Activated T-helper 9 cell treated with anti-CD3 and anti-CD28 coated beads, Interleukin-2, amount 50 U/mL, for 16 hours (primary cell): ENCODE results near the gene PLCXD3.

Experiments used
- DNase-seq: peaks from one replicate; pipeline ENCODE4 v3.0.0-alpha.2; 2020; ENCODE audit warnings: low read depth

The PLCXD3 gene

DNA sequence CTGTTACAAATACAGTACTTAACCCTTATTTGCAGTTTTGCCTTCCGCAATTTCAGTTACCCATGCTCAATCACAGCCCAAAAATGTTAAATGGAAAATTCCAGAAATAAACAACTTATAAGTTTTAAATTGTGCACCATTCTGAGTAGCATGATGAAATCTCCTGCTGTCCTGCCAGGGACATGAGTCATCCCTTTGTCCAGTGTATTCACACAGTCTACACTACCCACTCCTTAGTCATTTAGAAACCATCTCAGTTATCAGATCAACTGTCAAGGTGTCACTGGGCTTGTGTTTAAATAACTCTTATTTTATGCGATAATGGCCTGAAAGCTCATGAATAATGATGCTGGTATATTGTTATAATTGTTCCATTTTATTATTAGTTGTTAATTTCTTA, 95.8 kb downstream of the PLCXD3 start:
- no peak for DNase-seq

DNA sequence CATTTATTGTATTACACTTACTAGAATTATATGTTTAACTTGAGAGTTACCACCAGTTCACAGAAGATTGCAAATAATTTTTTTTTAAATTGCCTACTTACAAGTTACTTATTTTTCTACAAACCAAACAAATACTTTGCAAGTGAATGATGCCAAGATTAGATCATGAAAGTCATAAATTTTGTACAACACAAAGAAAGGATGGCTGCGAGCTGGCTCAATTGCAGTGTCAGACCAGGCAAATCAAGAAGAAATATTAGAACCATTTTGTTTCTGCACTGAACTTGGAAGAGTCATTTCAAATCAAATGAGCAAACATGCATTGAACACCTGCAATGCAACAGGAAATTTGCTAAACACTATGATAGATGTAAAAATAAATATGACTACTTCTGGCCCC, 97.3 kb downstream of the PLCXD3 start:
- DNase-seq = no peak

DNA sequence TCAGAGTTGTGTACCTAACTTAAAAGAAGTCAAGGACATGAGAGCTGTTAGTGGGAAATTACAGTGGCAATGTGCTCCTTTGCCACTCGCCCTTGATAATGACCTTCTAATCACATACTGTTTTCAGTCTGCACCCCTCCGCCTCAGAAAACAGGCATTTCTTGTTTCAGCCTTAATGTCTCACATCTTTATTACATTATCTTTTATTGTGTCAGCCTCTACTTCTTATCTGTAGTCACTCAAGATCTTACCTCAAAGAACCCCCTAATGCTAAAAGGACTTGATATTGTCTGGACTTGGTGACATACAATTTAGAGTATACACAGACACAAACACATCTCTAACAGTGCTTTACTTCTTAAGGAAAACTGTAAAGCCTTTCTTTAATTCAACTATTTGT, 97.9 kb downstream of the PLCXD3 start:
- no peak for DNase-seq

DNA sequence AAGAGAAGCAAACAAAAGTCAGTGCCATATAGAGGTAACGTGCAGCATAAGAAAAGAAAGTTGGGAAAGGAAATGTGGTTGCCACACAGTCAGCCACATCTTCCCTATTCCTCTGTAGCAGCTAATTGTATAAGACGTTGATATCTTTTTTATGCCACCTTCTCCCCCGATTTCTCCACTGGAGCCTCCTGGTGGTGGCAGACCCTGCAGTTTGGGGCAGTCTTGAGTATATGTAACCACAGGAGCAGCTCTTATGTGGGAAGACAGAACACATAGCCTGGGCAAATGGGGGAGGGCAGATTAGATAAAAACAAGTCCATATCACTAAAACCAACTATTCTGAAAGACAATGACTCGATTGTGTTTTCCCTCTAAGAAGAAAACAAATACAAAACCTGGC, 99.7 kb downstream of the PLCXD3 start:
- no peak for DNase-seq

DNA sequence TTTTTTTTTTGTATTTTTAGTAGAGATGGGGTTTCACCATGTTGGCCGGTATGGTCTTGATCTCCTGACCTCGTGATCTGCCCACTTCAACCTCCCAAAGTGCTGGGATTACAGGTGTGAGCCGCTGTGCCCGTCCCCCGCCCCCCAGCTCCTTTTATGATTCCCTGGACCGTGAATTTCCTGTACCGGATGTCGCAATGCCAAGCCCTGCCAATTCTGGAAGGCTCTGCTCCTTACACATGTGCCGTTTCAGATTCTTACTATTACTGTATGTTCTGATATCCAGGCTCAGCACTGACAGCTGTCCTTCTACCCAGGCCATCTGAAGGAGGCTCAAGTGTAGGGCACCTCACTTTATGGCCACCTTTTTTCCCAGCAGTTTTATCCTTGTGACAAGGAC, 100.1 kb downstream of the PLCXD3 start:
- no peak for DNase-seq

DNA sequence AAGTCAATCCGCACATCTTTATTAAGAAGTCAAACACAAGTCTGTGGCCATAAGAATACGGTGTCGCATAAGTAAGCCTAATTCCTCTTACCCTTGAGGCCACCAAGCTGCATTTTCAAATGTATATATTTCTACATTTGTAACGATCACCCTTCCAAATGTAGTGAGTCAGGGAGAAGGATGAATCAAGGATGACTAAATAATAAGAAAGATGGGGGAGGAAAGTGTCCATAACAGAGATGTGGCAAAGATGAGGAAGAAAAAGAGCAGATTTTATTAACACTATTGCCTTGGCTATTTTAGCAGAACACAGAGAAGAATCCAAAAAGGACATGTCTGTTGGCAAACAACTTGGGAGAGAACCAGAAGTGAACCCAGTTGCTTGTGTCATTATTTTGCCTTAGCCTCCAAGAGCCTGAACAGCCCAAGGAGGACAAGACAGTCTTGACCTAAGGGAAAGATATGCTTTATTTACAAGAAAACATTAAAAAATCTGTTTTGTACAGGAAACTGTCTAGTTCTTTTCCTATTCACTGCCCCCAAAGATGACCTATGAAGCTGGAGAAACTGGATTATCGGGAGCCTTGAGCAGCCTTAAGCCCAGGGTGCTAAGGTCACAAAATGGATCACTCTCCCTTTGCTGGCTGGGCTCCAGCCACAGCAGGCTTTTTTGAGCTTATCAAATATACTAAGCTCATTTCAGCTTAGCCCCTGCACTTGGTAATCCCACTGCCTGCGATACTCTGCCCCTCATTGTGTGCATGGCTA, 101.5 kb downstream of the PLCXD3 start:
- no peak for DNase-seq

DNA sequence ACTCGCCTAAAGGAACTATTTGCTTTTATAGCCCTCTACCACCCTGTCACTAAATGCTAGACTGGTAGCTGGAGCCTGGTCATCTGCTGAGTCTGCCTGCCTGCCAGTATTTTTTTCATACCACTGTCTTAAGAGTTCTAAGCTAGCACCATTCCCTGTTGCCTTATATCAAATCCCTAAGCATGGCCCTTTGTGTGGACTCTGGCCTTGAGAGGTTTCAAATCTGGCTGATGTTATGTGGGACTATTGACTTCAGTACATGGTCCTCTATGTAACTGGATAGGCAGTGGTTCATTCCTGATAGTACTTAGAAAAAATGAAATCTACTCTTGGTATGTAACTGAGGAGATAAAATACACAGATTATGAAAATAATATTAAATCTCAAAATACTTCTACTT, 103.5 kb downstream of the PLCXD3 start:
- DNase-seq = no peak

DNA sequence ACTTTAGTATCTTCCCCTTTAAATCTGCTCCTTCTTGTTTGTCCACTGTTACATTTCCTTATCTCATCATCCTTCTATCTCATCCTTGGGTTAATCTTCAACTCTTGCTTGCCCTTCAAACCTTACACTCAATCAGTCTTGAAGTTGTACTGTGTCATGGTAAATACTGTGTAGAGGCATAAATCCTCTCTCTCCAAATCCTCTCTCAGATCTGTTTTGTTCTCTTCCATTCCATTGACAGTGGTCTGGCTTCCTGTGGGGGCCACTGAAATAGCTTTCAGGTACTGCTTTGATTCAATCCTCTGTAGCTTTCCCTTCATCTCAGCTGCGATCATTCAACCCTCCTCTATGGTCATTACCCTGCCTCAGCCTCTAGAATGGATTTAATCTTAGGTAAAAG, 104.0 kb downstream of the PLCXD3 start:
- no peak for DNase-seq

DNA sequence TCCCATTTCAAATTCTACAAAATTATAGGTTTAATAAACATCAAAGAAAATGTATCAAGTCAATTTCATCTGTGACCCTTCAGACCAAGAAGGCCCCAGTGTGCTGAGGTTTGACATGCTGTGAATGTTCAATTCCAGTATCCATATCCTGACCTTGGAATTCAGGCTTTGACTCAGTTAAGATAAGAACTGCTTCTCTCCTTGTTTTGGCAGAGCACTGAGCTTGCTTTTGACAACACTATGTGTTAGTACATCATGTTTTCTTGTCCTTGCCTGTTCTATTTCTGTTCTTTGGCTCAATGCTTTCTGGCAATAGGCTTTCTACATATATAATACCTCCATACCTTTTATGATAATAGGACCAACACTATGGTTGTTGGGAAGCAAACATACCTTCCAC, 105.6 kb downstream of the PLCXD3 start:
- no peak for DNase-seq

DNA sequence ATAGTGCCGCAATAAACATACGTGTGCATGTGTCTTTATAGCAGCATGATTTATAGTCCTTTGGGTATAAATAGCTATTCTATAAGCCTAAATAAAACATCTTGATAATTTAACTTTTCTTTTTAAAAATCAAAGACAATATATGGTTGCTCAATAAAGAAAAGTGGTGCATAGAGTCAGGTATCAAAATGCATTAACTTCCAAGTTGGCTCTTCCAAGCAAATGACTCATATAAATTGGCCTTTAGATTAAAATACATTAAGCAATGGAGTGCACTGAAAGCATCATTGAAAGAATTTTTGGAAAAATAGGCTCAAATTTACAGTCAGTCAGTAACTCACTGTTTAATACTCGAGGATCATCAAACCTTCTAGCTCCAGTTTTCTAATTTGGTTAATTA, 106.6 kb downstream of the PLCXD3 start:
- no peak for DNase-seq

DNA sequence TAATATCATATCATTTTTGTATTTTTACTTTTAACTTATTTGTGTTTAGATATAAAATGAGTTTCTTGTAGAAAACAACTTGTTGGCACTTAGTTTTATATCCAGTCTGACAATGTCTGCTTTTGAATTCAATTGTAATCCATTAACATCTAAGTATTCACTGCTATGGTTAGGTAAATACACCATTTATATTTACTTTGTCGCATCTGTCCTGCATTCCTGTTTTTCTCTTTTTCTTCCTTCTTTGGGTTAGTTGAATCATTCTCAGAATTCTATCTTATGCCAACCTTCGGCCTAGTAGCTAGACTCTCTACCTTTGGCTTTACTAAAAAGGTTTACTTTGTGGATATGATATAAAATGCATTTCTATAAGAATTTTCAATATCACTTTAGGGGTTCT, 107.6 kb downstream of the PLCXD3 start:
- no peak for DNase-seq

DNA sequence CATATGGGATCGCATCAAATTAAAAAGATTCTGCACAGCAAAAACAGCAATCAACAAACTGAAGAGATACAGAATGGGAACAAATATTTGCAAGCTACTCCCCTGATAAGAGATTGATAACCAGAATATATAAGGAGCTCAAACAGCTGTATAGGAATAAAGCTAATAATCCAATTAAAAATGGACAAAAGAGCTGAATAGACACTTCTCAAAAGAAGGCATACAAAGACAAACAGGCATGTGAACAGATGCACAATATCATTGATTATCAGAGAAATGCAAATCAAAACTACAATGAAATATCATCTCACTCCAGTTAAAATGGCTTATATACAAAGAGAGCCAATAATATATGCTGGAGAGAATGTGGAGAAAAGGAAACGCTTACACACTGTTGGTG, 110.6 kb downstream of the PLCXD3 start:
- no peak for DNase-seq

DNA sequence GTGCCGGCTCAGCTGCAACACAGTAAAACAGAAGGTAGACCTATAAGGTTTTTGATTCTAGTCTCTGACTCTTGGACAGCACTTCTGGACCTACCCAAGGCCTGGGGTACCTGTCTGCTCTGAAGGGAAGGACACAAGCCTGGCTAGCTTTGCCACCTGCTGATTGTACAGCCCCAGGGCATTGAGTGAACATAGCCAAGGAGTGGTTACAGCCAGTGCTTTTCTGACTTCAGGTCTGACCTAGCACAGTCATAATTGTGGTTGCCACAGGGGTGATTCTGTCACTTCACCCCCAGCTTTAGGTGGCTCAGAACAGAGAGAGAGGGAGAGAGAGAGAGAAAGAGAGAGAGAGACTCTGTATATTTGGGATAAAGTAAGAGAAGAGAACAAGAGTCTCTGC, 118.4 kb downstream of the PLCXD3 start:
- DNase-seq = no peak

DNA sequence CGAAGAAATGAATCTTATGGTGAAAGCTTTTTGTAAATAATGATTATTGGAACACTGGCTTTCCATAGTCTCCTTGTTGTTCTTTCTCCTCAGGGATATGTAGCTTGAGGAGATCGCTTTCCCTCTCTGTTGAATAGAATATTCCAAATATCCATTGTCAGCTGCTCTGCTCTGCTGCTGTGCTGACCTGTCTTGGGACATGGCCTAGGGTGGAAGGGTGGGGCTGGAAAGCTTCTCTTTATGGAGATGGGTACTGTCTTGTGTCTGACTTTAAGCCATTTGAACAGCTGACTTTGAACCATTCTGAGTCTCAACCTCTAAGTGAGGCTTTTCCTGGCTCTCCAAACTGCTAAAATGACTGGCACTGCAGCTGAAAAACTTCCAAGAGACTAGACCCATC, 135.8 kb downstream of the PLCXD3 start:
- DNase-seq = no peak

DNA sequence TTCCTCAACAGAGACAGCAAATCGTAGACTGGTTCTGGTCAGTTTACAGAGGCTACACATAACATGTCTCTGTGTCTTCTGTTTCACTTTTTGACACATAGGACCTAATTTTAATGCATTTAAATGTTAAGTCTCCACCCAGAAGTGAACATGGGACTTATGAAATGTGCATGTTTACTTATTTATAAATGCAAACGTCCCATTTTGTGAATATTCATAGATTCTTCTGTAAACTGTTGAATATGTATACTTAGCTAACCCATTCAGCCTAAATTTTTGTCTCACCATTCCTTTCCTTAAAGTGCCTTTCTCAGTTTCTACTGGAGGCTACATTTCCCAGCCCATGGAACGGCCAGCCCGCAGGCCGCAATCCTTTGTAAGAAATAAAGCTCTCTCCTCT, 137.2 kb downstream of the PLCXD3 start:
- no peak for DNase-seq

DNA sequence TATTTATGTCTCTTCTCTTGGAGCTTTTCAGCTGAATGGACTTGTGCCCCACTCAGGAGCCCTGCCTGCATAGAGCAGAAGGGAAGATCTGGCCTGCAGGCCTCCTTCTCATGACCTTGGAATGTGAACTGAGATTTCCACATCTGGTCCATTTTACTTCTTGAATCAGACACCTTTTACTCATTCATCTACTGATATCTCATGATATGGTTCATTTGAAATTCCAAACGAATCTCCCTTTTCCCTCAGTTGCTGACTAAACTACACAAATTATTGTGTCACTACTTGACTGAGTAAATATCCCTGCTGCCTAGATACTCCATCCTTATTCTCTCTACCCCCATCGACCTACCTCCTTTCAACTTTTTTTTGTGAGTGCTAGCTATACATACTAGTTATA, 138.7 kb downstream of the PLCXD3 start:
- DNase-seq = no peak

DNA sequence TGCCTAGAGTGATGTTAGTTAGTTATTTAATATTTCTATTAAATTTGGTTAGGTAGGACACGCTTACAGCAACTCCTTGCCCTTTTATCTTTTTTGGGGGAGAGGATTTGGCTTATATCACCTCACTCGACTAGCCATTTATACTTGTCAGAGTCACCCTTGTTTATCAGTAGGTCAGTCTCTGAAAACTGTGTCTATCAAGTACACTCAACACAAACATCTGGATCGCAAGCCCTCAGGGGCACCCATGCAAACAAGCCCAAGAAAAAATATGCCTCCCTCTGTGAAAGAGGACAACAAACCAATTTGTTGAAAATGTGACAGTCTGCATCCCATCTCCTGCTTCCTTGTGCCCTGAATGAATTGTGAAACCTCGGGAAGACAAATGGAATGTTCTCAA, 139.9 kb downstream of the PLCXD3 start:
- no peak for DNase-seq

DNA sequence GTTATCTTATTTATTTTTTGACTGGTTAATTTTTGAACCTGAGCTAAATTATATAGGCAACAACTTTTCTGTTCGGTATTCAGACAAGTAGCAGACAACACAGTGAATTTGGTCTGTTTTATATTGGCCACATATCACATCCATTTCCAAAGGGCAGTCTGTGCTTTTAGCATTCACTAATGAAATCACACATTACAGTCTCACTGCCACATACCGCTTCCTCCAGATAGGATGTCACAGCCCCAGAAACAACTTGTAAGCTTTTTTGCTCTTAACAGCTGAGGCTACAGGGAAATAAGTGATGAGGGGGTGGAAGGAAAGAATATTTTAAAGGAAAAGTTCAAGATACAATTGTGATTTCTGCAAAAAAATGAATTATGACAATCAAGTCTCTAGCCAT, 140.6 kb downstream of the PLCXD3 start:
- no peak for DNase-seq

DNA sequence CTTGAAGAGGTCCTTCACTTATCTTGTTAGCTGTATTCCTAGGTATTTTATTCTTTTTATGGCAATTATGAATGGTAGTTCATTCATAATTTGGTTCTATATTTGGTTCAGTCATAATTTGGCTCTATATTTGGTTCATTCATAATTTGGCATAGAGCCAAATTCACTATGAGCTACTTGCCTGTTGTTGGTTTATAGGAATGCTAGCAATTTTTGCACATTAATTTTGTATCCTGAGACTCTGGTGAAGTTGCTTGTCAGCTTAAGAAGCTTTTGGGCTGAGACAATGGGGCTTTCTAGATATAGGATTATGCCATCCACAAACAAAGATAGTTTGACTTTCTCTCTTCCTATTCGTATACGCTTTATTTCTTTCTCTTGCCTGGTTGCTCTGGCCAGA, 142.2 kb downstream of the PLCXD3 start:
- no peak for DNase-seq

DNA sequence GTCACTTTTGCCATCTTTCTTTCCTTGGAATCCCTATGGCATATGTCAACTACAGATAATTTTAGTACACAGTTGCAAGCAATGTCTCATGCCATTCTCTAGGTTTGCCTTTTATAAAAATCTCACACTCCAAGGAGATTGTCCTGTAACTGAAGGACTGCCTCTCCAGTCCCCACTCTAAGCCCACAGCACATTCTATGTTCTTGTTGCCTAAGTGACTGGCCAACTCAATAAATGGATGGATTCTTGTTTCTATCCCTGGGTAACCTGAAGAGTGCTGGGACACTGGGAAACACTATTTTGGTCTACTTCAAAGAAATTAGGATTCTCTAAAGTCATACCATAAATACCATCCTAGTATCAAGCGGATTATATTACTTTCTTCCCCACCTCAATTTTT, 145.0 kb downstream of the PLCXD3 start:
- no peak for DNase-seq

DNA sequence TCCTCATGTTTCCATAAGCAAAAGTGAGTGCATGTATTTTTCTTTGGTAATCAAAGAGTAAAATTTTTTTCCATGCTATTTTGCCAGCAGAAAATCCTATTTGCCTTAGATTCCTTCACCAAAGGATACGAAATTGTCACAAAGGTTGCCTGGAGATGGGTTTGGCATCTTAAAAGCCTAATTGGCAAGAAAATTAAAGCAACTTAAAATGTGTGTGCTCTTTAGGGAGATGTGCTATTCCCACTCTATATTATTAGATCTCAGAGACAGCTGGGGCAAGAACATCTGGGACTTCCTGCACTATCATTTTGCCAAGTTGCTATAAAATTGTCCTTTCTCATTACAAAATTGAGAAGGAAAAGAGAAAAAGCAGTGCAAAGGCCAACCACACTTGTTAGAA, 146.1 kb downstream of the PLCXD3 start:
- no peak for DNase-seq

DNA sequence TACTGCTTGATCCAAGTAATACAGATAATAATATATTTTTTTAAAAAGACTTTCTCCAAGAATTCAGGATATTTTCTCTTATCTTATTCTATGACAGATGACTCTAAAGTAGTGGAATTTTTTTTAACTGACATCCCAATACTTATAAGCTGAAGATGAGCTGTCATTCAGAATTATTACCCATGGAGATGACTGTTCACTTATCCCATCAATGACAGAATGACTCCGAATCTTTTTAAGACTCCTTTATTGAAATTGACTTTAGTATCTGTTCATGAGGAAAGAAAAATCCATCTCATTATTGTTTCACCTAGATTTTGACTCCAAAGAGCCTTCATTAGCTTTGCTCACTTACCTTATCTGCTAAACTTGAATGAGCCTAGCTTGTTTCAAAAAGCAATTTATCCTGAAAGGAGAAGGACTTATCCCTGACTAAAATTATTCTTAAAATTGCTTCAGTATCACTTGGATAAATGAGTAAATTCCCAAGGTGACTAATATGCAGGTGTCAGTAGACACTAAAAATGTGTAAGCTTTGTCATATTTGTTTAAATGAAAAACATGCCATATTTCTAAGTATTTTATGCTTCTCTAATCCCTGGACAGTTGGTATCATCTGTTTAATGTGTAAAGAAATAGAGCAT, 146.9 kb downstream of the PLCXD3 start:
- DNase-seq = no peak

DNA sequence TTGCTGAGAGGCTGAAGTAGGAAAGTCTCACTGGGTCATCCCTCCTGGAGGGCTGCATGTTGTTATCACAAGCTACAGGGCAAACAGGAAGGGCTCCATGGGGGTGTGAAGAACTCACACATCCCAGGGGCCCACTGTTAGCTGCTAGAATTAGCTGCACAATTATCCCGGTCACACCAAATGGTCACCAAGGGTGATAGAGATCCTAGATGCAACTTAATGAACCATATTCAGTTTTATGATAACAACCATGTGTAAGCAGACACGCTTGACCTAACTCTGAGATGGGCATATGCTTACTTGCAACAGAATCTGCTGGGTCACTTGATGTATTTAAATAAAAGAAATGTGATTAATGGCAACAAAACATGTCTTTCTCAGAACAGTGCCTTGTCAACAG, 153.6 kb downstream of the PLCXD3 start:
- DNase-seq = no peak

DNA sequence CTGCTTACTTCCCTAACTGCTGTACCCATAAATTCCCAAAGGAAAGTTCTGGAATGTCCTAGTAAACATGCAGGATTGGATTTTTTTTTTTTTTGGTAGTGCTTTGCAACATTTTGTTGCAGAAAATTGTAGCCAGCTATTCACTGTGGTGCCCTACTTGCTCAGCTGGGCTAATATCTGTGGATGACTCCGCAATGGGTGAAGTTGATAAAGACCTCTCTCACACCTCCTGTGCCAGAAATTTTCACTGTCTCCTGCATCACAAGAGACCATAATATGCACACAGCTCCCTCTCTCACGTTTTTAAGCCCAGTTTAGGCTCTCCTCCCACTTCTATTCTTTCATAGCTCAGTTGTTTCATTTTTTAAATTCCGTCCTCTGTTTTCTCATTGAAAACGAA, 160.6 kb downstream of the PLCXD3 start:
- DNase-seq = no peak
